ENCODE results near the gene TMBIM6. TPM values are rescaled to one million over a fixed set of nuclear protein-coding genes. Genes with fewer than 3 reads are reported as not detected.
A peak's percentile ranks its signal among the peaks of the same experiment; 100 is the strongest.

Gene TMBIM6
- total RNA-seq, 1 experiment from 2014 or later: 867 TPM

DNA sequence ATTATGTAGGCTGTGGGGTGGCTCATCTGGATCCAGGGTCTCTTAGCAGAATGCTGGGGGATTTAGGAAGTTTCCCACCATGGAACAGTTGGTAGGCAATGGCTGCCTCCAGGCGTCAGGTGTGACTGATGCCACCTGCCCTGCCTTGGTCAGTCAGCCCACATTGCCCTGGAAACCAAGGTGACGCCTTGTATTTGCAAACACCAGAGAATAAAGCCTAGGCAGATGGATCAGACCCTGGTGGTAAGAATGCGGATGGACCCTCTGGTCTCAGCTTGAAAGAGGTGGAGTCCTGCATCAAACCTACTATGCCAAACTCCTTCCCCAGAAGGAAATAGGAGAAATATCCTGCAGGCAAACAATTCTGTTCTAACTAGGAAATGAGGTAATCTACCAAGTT, 48.6 kb downstream of the TMBIM6 start:
- Mint-ChIP-seq H3K27ac (ENCODE audit: unreplicated experiment) (no peak overlapping the region), H3K4me3 (ENCODE audit: unreplicated experiment) (no peak overlapping the region), H3K27me3 (ENCODE audit: insufficient read depth, unreplicated experiment) (no peaks in the 10 kb centered on the region), H3K36me3 (ENCODE audit: insufficient read depth, unreplicated experiment) (peaks cover 13% of the 10 kb centered on the region), H3K4me1 (ENCODE audit: low read depth, unreplicated experiment) (no peaks in the 10 kb centered on the region), H3K9me3 (ENCODE audit: unreplicated experiment) (peaks cover 9% of the 10 kb centered on the region)
- peak in 1 of 2 experiments; percentile 55 for DNase-seq
- no peaks in the 10 kb centered on the region for H3K4me1 ChIP-seq
- no TSS peak for BruUV-seq (replicated peaks)
- H3K36me3 ChIP-seq (ENCODE audit: control insufficient read depth, insufficient read depth, low read length): no peaks in the 10 kb centered on the region; the same call in 1 of the 2 replicates
- H3K27me3 ChIP-seq (replicated peaks; ENCODE audit: control insufficient read depth, insufficient read depth, low read length): no peaks in the 10 kb centered on the region
- peaks cover 8% of the 10 kb centered on the region; the same call in 1 of the 2 replicates for H3K9me3 ChIP-seq
- CTCF ChIA-PET: interaction anchor here (1.0 kb wide), 1 partner anchor 12 kb away, joined by 3 read pairs; no protein-coding TSS in a partner anchor
- no peak overlapping the region for H3K4me3 ChIP-seq (ENCODE audit: low read depth, low read length)
- intact Hi-C loops (cut with micrococcal nuclease; ENCODE audit: unreplicated experiment): no loop called here
- TF ChIP-seq, protein P1, sequence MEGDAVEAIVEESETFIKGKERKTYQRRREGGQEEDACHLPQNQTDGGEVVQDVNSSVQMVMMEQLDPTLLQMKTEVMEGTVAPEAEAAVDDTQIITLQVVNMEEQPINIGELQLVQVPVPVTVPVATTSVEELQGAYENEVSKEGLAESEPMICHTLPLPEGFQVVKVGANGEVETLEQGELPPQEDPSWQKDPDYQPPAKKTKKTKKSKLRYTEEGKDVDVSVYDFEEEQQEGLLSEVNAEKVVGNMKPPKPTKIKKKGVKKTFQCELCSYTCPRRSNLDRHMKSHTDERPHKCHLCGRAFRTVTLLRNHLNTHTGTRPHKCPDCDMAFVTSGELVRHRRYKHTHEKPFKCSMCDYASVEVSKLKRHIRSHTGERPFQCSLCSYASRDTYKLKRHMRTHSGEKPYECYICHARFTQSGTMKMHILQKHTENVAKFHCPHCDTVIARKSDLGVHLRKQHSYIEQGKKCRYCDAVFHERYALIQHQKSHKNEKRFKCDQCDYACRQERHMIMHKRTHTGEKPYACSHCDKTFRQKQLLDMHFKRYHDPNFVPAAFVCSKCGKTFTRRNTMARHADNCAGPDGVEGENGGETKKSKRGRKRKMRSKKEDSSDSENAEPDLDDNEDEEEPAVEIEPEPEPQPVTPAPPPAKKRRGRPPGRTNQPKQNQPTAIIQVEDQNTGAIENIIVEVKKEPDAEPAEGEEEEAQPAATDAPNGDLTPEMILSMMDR (IDR thresholded peaks at IDR 0.05; ENCODE audit: insufficient read depth in 1 of 2, low read depth in 1 of 2, low read length in 1 of 2, severe bottlenecking in 1 of 2, unreplicated experiment in 1 of 2): peak in 1 of 2 experiments; percentile 37
- POLR2A ChIA-PET: no interaction called here

DNA sequence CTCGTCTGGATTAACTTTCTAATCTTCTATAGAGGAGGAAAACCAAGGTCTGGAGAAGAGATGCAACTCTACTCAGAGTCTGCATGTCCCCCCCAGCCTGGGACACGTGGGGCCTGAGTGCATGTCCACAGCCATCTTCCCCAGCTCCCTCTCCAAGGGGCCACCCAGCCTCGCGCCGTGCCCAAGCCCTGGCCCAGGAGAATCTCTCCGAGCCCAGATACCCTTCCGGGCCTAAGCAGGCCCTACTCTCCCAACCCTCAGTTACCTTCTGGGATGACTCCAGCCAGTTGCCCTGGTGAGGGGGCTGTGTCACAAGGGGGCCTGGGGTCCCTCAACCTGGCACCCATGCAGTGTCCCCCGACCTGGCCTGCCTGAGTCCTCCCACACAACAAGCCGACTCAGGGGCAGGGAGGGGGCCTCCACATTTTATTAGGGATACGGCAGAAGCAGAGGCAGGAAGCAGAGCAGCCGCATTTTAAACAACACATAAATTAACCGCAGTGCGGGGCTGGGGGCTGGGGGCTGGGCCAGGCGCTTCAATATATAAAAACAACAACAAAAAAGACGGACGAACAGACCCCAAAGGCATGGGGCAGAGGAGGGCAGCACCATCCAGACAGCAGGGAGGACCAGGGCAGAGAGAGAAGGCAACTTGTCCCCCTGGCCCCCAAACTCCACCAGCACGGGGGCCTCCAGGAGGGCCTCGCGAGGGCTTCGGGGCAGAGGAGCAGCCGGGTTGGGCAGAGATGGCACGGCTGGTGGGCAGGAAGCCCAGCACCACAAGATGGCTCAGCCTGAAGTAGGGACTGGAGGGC, 49.6 kb downstream of the TMBIM6 start:
- DNase-seq: no peak
- H3K4me3 ChIP-seq (ENCODE audit: low read depth, low read length): no peak overlapping the region
- ChIA-PET POLR2A (no interaction called here), CTCF (interaction anchor here (1.0 kb wide), 1 partner anchor 13 kb away, joined by 3 read pairs; no protein-coding TSS in a partner anchor)
- Mint-ChIP-seq H3K9me3 (ENCODE audit: unreplicated experiment) (peaks cover 9% of the 10 kb centered on the region), H3K27ac (ENCODE audit: unreplicated experiment) (no peak overlapping the region), H3K36me3 (ENCODE audit: insufficient read depth, unreplicated experiment) (peaks cover 13% of the 10 kb centered on the region), H3K4me3 (ENCODE audit: unreplicated experiment) (no peak overlapping the region), H3K27me3 (ENCODE audit: insufficient read depth, unreplicated experiment) (no peaks in the 10 kb centered on the region), H3K4me1 (ENCODE audit: low read depth, unreplicated experiment) (no peaks in the 10 kb centered on the region)
- H3K4me1 ChIP-seq: no peaks in the 10 kb centered on the region
- no TSS peak for BruUV-seq (replicated peaks)
- intact Hi-C loops (cut with micrococcal nuclease; ENCODE audit: unreplicated experiment): no loop called here
- H3K36me3 ChIP-seq (ENCODE audit: control insufficient read depth, insufficient read depth, low read length): no peaks in the 10 kb centered on the region; the same call in 1 of the 2 replicates
- H3K27me3 ChIP-seq (replicated peaks; ENCODE audit: control insufficient read depth, insufficient read depth, low read length): no peaks in the 10 kb centered on the region
- TF ChIP-seq, protein P1 (IDR thresholded peaks at IDR 0.05; ENCODE audit: insufficient read depth in 1 of 2, low read depth in 1 of 2, low read length in 1 of 2, severe bottlenecking in 1 of 2, unreplicated experiment in 1 of 2): no peak
- peaks cover 8% of the 10 kb centered on the region; the same call in 1 of the 2 replicates for H3K9me3 ChIP-seq

DNA sequence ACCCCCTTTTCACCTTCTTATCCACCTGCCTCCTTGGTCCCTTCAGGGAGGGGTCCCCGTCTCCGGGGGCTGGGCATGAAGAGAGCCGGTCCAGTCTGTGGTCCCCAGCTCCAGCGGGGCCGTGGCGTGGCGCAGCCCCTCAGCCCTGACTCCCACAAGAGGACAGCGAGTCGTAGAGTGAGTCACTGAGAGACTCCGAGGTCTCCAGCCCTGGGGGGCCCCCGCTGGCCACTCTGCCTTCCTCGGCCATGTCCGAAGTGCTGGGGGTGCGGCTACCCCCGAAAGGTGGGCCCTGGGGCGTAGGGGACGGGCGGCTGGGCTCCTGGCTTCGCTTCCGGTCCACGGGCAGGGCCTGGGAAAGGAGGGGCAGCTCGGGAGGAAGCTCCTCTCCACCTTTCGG, 50.3 kb downstream of the TMBIM6 start:
- DNase-seq: no peak
- no TSS peak for BruUV-seq (replicated peaks)
- Histone ChIP-seq H3K9me3 (peaks cover 8% of the 10 kb centered on the region; the same call in 1 of the 2 replicates), H3K36me3 (ENCODE audit: control insufficient read depth, insufficient read depth, low read length) (no peaks in the 10 kb centered on the region; the same call in 1 of the 2 replicates), H3K4me1 (no peaks in the 10 kb centered on the region), H3K27me3 (replicated peaks; ENCODE audit: control insufficient read depth, insufficient read depth, low read length) (no peaks in the 10 kb centered on the region), H3K4me3 (ENCODE audit: low read depth, low read length) (no peak overlapping the region)
- no peaks in the 10 kb centered on the region for H3K27me3 Mint-ChIP-seq (ENCODE audit: insufficient read depth, unreplicated experiment)
- TF ChIP-seq, protein P1 (IDR thresholded peaks at IDR 0.05; ENCODE audit: insufficient read depth in 1 of 2, low read depth in 1 of 2, low read length in 1 of 2, severe bottlenecking in 1 of 2, unreplicated experiment in 1 of 2): no peak
- H3K4me3 Mint-ChIP-seq (ENCODE audit: unreplicated experiment): no peak overlapping the region
- peaks cover 9% of the 10 kb centered on the region for H3K9me3 Mint-ChIP-seq (ENCODE audit: unreplicated experiment)
- no peaks in the 10 kb centered on the region for H3K4me1 Mint-ChIP-seq (ENCODE audit: low read depth, unreplicated experiment)
- H3K27ac Mint-ChIP-seq (ENCODE audit: unreplicated experiment): no peak overlapping the region
- POLR2A ChIA-PET: no interaction called here
- H3K36me3 Mint-ChIP-seq (ENCODE audit: insufficient read depth, unreplicated experiment): peaks cover 13% of the 10 kb centered on the region
- CTCF ChIA-PET: no interaction called here
- intact Hi-C loops (cut with micrococcal nuclease; ENCODE audit: unreplicated experiment): no loop called here
